ENCODE results near the gene VILL.

VILL gene

DNA sequence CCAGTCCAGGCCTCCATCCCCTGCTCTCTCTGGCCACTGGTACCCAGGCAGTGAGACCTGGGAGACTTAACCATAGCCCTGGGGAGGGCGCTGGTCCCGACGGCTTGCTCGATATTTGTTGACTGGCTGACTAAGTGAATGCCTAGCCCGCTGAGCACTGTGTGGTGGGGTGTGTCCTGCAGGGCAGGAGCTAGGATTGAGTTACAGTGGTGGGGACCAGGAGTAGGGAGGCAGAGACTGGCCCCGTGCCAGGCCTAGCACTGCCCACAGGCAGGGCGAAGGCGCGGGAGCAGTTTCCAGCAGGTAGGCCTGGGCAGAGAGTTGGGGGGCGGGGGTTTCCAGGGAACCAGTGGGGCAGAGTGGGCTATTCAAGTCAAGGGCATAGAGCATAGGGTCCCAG is at the start of gene VILL:
Gene VILL (plus strand): TSS at position 260 of the 400 bp plus-strand sequence. CDS start 2,887 bp downstream, outside the sequence.
- DNase-seq (ENCODE audit: low read depth, low spot score): no peak

DNA sequence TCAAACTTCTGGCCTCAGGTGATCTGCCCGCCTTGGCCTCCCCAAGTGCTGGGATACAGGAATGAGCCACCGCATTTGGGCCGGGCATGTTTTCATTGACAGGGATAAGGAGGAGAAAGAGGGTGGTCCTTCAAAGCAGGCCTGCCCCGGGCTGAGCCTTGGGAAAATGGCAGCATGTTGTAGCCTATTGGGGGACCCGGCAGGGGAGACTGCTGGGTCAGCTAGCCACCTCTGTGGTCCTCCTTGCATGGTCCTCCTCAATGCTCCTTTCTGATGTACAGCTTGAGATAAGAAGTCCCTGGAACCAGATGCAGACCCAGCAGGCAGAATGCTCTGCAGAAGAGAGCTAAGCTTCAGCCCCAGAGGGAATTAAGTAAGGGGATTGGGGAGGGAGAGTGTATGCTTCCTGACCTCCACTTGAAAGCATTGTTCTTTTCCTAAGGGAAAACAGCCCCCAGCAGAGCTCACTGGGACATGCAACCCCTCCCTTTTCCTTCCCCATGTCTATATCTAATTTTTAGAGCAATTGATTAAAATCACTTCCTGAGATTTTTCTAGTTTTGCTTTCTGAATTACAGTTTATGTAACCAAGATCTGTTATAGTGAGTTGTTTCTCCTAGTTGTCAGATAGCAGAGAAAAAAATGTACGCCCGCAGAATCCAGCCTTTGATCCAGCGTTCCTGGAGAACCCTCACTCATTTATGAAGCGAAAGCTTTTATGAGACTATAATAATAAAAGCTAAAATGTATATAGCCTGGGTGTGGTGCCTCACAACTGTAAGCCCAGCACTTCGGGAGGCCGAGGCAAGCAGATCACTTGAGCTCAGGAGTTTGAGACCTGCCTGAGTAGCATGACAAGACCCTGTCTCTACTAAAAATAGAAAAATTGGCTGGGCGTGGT is 48.7 kb upstream of the VILL start:
- DNase-seq (ENCODE audit: low read depth, low spot score): no peak

- DNase-seq (ENCODE audit: low read depth, low spot score): no peak
Measured at GRCh38 chr3:37942646-37943045, 47.9 kb upstream of the VILL start.

DNA sequence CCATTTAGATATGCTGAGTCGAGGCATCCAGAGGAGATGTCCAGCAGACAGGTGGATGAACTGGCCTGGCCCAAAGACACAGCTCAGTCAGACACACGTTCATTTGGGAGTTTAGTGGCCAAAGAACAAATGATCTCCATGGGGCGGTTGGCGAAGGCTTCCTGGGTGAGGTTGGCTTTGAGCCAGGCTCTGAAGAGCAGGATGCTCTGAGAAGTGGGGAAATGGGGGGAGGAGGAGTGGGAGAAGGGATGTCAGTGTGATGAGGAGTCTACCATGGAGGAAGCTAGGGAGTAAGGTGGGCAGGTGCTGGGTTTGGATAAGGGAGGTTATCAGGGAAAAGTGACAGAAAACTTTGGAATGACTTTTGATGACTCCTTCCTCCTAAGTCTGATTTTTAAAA is 47.5 kb upstream of the VILL start:
- no peak for DNase-seq (ENCODE audit: low read depth, low spot score)

- no peak for DNase-seq (ENCODE audit: low read depth, low spot score)
Measured at GRCh38 chr3:37943631-37944314, 46.8 kb upstream of the VILL start.

DNA sequence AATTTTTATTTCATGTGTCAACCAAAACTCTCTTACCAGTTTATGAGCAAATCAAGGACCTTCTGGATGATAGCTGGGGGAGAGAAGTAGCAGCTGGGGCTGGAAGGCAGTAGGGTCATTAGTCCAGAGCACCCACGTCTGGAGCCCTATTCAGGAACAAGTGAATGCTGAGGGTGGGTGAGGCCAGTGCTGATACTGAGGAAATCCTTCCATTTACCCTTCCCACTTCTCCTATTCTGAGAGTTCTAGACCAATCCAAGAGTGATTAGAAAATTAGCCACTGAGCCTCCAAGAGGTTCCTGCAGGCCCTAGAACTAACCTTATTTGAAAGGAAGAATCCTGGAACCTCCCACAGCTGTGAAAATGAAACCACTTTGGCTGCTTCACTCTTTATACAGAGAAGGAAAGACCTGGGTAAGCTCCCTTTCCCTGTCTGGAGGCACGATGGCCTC is 46.2 kb upstream of the VILL start:
- DNase-seq (ENCODE audit: low read depth, low spot score): no peak

DNA sequence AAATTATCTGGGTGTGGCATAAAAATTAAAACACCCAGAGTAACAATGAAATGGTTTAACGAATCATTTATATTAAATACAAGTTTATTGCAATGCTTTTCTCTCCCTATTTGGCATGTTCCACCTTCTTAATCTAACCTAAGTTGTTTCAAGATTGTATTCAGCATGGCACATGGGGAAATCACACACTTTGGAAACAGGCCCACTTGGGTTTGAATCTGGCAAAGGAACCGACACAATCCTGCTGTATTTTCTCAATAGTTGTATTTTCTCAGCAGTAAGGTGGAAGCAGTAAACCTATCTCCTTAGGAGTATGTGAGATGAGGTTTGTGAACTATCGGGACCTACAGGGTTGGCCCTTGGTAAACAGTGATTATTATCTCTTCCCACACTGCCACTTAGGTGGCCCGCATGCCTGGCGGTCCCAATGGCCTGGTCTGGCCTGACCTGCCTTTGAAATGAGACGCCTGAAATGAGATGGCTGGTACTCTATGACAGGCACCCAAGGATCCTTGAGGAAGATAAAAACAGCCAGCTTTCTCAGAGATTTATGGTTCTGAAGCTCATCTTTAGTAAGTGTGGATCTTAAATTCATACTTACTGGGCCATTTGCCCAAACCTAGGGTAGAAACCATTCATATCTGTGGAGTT is 45.3 kb upstream of the VILL start:
- DNase-seq (ENCODE audit: low read depth, low spot score): no peak

- DNase-seq (ENCODE audit: low read depth, low spot score): no peak
Measured at GRCh38 chr3:37945807-37946530, 44.6 kb upstream of the VILL start.

- no peak for DNase-seq (ENCODE audit: low read depth, low spot score)
Measured at GRCh38 chr3:37946531-37946889, 44.1 kb upstream of the VILL start.

- DNase-seq (ENCODE audit: low read depth, low spot score): no peak
Measured at GRCh38 chr3:37949866-37950265, 40.7 kb upstream of the VILL start.

DNA sequence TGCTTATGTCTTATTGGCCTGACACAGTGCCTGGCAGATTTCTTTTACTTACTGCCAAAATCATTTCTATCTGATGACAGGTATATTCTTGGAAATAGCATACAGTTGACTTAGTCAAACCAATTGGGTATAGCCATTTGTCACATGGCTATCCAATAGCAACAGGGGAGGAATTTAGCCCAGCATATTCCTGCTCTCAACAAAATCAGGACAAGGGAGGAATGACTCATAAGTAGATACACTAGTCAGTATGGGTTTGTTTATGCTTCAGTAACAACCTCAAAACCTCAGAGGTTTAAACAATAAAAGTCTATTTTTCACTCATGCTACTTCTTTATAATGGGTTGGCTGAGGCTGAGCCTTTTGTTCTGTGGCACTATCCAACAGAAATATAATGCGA is 38.0 kb upstream of the VILL start:
- DNase-seq (ENCODE audit: low read depth, low spot score): no peak

DNA sequence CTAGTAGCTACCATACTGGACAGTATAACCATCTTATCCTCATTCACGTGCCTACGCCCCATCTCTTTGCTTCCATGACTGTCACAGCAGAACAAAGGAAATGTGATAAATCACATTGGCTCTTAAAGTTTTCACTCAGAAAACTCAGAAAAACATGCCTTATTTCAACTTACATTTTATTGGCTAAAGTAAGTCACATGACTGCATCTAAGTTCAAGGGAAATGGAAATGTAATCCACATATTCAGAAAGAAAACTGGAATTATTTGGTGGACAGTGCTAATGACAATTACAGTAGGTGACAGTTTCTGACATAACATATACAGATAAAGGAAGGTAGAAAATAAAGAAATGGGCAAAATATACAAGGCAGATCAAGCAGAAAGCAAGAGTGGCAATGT is 37.4 kb upstream of the VILL start:
- no peak for DNase-seq (ENCODE audit: low read depth, low spot score)

GRCh38 chr3:37953707-37954394 is 36.7 kb upstream of the VILL start:
- no peak for DNase-seq (ENCODE audit: low read depth, low spot score)

DNA sequence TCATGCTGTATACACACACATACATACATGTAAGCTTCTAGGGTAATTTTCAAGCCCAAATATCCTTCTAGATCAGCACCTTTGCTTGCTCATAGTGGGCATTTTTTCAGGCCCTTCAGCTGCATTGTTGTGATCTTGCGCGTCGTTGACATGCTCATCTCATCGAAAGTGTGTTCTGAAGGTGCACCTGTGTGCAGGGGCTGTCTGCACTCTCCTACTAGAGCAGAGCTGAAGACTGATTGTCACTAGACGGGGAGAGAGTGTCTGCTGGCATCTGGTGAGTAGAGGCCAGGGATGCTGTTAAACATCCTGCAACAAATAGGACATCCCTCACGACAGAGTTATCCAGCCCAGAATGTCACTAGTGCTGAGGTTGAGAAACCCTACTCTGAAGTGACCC is 35.7 kb upstream of the VILL start:
- no peak for DNase-seq (ENCODE audit: low read depth, low spot score)

GRCh38 chr3:37955918-37956707 is 34.5 kb upstream of the VILL start:
- no peak for DNase-seq (ENCODE audit: low read depth, low spot score)

DNA sequence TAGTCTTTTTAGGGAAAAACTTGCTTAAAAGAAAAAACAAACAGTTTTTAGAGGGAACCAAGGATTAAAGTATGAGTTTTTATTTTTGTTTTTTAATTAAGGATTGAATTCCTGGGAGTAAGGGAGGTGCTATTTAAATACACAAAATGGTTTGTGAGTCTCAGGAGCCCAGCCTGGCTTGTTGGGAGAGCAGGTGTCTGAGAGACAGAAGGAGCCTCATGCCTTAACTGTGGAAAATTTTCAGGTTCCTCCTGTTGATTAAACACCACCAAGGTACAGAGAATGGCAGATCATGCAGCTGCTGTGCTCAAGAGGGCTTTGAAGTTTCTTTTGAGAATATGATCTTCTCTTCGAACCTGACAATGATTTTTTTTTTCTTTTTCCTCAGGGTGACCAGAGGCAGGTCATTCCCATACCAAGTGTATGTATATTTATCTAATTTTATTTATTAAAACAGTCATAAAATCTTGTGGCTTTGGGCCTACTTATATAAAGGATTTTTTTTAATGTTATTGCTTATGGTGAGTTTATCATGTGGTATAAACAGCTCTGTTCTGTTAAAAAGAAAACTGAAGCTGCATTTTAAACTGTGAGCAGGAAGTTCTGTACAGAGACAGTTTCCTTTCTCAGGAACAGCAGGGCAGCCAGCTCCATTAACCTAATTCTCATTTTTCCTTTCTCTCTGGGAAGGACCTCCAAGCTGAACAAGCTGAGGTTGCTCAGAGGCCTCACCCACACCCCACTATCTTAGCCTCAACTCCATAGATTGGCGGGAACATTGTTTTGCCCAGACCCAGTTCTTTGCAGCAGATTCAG is 33.7 kb upstream of the VILL start:
- no peak for DNase-seq (ENCODE audit: low read depth, low spot score)

DNA sequence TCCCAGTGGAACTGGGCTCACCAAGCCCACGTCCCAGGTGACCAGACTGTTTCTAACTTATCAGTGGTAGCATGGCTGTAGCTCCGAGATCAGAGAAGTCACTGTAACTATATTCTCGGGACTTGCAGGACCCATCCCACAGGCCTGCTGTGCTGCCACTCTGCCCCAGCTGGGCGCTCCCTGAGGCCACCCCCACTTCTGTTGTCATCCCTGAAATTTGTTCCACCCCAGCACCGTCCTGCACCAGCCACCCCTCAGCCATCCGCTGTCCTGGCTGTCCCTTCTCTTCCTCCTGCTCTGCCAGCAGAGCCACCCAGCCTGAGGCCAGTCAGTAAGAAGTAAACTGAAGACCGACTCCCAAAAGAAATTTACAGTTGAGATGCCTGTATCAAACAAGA is 33.0 kb upstream of the VILL start:
- DNase-seq (ENCODE audit: low read depth, low spot score): no peak

GRCh38 chr3:37961622-37962431 is 28.8 kb upstream of the VILL start:
- DNase-seq (ENCODE audit: low read depth, low spot score): no peak

DNA sequence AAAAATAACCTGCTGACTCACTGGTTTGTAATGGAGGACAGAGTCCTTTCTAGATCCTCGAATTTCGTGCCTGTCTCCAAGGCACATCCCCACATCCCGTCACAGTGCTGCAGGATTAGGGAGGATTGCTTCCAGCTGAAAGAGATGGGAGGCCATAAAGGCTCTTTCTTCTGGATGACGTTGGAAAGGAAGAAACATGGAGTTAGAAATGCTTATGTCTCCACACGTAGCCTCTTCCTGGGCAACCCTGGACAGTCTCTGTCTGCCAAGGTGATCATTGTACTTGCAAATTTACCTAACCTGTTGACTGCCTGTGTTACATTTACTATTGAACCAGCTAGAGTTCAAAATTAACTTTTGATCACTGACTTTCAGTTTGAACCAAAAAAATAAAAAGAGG is 27.6 kb upstream of the VILL start:
- DNase-seq (ENCODE audit: low read depth, low spot score): no peak

All from activated CD4-positive, CD25-positive, alpha-beta regulatory T cell treated with anti-CD3 and anti-CD28 coated beads, Interleukin-2, amount 50 U/mL, for 16 hours (primary cell).